Measurements from ENCODE around the gene LUZP1.

DNA sequence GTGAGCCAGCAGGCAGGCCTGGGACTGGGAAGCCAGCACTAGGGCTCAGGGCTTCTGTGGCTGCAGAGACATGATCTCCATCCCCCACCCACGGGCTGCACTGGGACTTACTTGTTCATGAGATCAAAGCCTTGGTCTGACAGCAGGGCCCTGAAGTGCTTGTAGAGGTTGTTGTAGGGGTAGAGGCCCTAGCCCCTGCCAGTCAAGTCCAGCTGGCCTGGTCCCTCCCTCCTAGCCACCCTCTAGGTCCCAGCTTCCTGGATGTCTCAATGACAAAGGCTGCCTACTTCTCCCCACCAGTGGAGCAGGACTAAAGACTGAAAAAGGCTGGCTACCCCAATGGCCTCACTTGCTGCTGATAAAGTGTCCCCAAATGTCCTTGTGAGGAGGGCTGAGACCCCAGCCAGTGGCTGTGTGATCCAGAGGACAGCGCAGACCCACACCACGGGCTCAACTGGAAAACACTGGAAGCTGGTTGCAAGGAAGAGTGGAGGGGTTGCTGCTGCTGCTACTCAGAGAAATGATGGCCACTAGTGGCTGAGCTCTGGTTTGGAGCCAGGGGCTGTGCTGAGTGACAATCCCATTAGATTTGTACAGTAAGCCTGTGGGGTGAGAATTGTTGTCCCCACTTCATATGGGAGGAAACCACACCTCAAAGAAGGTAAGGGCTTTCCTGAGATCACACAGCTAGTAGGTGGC lies 47.2 kb upstream of the LUZP1 start:
- TF ChIP-seq CTCF (conservative IDR thresholded peaks at IDR 0.05 in 1 of 2, IDR thresholded peaks at IDR 0.05 in 1 of 2; ENCODE audit: low read depth in 1 of 2, low read length in 2 of 2) (no peak), EZH2 (IDR thresholded peaks at IDR 0.05; ENCODE audit: low read length, missing control alignments) (peak; percentile 43)

Measured in fibroblast of lung (primary cell).